ENCODE data around the gene ADCY1.

ADCY1 gene

GRCh38 chr7:45569290-45569685 is 4.9 kb upstream of the ADCY1 start:
- Histone ChIP-seq H3K27ac (ENCODE audit: insufficient read depth in 1 of 2, low read depth in 1 of 2, low read length in 2 of 2, poor library complexity in 1 of 2, severe bottlenecking in 2 of 2) (no peak overlapping the region), H3K36me3 (ENCODE audit: control insufficient read depth in 4 of 4, insufficient read depth in 4 of 4, low read length in 3 of 4) (no peaks in the 10 kb centered on the region), H3K9me3 (ENCODE audit: control extremely low read depth in 1 of 5, control insufficient read depth in 4 of 5, insufficient read depth in 2 of 5, low read depth in 1 of 5, low read length in 4 of 5) (peaks cover 0 to 5% (median 0%) of the 10 kb centered on the region in 5 experiments), H3K4me1 (ENCODE audit: control extremely low read depth in 1 of 4, control insufficient read depth in 4 of 4, insufficient read depth in 4 of 4, low read length in 3 of 4) (peaks cover 0 to 7% (median 4%) of the 10 kb centered on the region in 4 experiments), H3K4me3 (ENCODE audit: control insufficient read depth in 1 of 7, extremely low read depth in 1 of 7, insufficient read depth in 4 of 7, low read depth in 2 of 7, low read length in 6 of 7) (no peak overlapping the region), H3K27me3 (replicated peaks in 2 of 5; ENCODE audit: control insufficient read depth in 4 of 5, insufficient read depth in 5 of 5, low read length in 4 of 5) (peaks cover 11 to 59% (median 16%) of the 10 kb centered on the region in 5 experiments)
- DNase-seq: no peak
- ChIA-PET POLR2A (no interaction called here), CTCF (no interaction called here)
- WGBS (ENCODE audit: insufficient coverage): 100% methylated on average over 1 of the region's 1 CpG

- ChIA-PET CTCF (no interaction called here), POLR2A (no interaction called here)
- WGBS (ENCODE audit: insufficient coverage): 100% methylated on average over 4 of the region's 9 CpGs
- H3K27ac ChIP-seq (ENCODE audit: insufficient read depth in 1 of 2, low read depth in 1 of 2, low read length in 2 of 2, poor library complexity in 1 of 2, severe bottlenecking in 2 of 2): no peak overlapping the region
- no peak for DNase-seq
- H3K4me1 ChIP-seq (ENCODE audit: control extremely low read depth in 1 of 4, control insufficient read depth in 4 of 4, insufficient read depth in 4 of 4, low read length in 3 of 4): peaks cover 0 to 17% (median 11%) of the 10 kb centered on the region in 4 experiments
- peaks cover 11 to 64% (median 20%) of the 10 kb centered on the region in 5 experiments for H3K27me3 ChIP-seq (replicated peaks in 2 of 5; ENCODE audit: control insufficient read depth in 4 of 5, insufficient read depth in 5 of 5, low read length in 4 of 5)
- no peak overlapping the region for H3K4me3 ChIP-seq (ENCODE audit: control insufficient read depth in 1 of 7, extremely low read depth in 1 of 7, insufficient read depth in 4 of 7, low read depth in 2 of 7, low read length in 6 of 7)
- peaks cover 0 to 5% (median 0%) of the 10 kb centered on the region in 5 experiments for H3K9me3 ChIP-seq (ENCODE audit: control extremely low read depth in 1 of 5, control insufficient read depth in 4 of 5, insufficient read depth in 2 of 5, low read depth in 1 of 5, low read length in 4 of 5)
- H3K36me3 ChIP-seq (ENCODE audit: control insufficient read depth in 4 of 4, insufficient read depth in 4 of 4, low read length in 3 of 4): no peaks in the 10 kb centered on the region
Observed at GRCh38 chr7:45570797-45571196, 3.4 kb upstream of the ADCY1 start.

DNA sequence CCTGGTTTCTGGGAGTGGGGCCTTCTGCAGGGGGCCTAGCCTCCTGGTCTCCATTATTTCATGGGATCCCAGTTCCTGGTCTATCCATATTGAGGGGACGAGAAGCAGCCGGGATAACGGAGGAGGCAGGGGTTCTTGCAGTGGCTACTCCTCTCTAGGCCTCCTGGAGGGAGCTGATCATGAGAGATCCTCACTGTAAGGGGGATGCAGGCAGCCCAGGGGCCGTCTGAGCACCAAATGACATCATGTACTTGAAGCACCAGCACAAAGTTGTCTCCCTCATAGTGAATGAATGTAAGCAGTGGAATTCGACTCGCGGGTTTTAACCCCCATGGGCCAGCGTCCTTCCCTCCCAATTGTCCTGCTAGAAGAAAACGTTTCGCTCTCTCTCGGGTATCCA is 964 bp upstream of the ADCY1 start:
- ChIA-PET CTCF (no interaction called here), POLR2A (no interaction called here)
- Histone ChIP-seq H3K9me3 (ENCODE audit: control extremely low read depth in 1 of 5, control insufficient read depth in 4 of 5, insufficient read depth in 2 of 5, low read depth in 1 of 5, low read length in 4 of 5) (peaks cover 0 to 5% (median 0%) of the 10 kb centered on the region in 5 experiments), H3K4me1 (ENCODE audit: control extremely low read depth in 1 of 4, control insufficient read depth in 4 of 4, insufficient read depth in 4 of 4, low read length in 3 of 4) (peaks cover 0 to 17% (median 11%) of the 10 kb centered on the region in 4 experiments), H3K36me3 (ENCODE audit: control insufficient read depth in 4 of 4, insufficient read depth in 4 of 4, low read length in 3 of 4) (no peaks in the 10 kb centered on the region), H3K27ac (ENCODE audit: insufficient read depth in 1 of 2, low read depth in 1 of 2, low read length in 2 of 2, poor library complexity in 1 of 2, severe bottlenecking in 2 of 2) (no peak overlapping the region), H3K27me3 (replicated peaks in 2 of 5; ENCODE audit: control insufficient read depth in 4 of 5, insufficient read depth in 5 of 5, low read length in 4 of 5) (peaks cover 11 to 87% (median 31%) of the 10 kb centered on the region in 5 experiments), H3K4me3 (ENCODE audit: control insufficient read depth in 1 of 7, extremely low read depth in 1 of 7, insufficient read depth in 4 of 7, low read depth in 2 of 7, low read length in 6 of 7) (no peak overlapping the region)
- WGBS (ENCODE audit: insufficient coverage): 45% methylated on average over 8 of the region's 11 CpGs
- DNase-seq: no peak

DNA sequence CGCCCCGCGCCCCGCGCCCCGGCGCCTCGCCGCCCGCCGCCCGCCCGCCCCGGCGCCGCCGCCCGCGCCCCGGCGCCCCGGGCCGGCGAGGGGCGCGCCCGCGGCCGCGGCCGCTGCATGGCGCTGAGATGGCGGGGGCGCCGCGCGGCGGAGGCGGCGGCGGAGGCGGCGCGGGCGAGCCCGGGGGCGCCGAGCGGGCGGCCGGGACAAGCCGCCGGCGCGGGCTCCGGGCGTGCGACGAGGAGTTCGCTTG is 174 bp downstream of the ADCY1 start:
- under 1% methylated on average over 42 of the region's 60 CpGs for WGBS (ENCODE audit: insufficient coverage)
- H3K4me1 ChIP-seq (ENCODE audit: control extremely low read depth in 1 of 4, control insufficient read depth in 4 of 4, insufficient read depth in 4 of 4, low read length in 3 of 4): peaks cover 0 to 17% (median 11%) of the 10 kb centered on the region in 4 experiments
- POLR2A ChIA-PET: no interaction called here

DNA sequence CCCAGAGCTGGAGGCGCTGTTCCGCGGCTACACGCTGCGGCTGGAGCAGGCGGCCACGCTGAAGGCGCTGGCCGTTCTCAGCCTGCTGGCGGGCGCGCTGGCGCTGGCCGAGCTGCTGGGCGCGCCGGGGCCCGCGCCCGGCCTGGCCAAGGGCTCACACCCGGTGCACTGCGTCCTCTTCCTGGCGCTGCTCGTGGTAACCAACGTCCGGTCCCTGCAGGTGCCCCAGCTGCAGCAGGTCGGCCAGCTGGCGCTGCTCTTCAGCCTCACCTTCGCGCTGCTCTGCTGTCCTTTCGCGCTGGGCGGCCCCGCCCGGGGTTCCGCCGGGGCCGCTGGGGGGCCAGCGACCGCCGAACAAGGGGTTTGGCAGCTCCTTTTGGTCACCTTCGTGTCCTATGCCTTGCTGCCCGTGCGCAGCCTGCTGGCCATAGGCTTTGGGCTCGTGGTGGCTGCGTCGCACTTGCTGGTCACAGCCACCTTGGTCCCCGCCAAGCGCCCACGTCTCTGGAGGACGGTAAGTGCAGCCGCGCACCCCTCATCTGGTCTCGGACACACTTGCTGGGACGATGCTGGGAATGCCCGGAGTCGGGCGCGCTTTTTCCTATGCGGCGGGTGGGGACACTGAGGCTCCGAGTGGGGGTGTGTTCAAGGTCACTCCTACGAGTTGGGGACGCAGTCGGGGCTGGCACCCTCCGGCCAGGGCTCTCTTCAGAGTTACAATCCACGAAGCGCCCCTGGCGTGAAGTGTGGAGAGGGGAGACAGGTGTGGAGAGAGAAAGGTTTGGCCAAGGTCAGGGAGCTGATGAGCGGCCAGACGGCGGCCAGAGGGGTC is 717 bp downstream of the ADCY1 start:
- Histone ChIP-seq H3K27me3 (replicated peaks in 2 of 5; ENCODE audit: control insufficient read depth in 4 of 5, insufficient read depth in 5 of 5, low read length in 4 of 5) (peaks cover 11 to 83% (median 31%) of the 10 kb centered on the region in 5 experiments), H3K4me3 (ENCODE audit: control insufficient read depth in 1 of 7, extremely low read depth in 1 of 7, insufficient read depth in 4 of 7, low read depth in 2 of 7, low read length in 6 of 7) (peak overlapping the region; percentile 14 to 70 (median 57)), H3K4me1 (ENCODE audit: control extremely low read depth in 1 of 4, control insufficient read depth in 4 of 4, insufficient read depth in 4 of 4, low read length in 3 of 4) (peaks cover 0 to 17% (median 11%) of the 10 kb centered on the region in 4 experiments), H3K27ac (ENCODE audit: insufficient read depth in 1 of 2, low read depth in 1 of 2, low read length in 2 of 2, poor library complexity in 1 of 2, severe bottlenecking in 2 of 2) (no peak overlapping the region), H3K9me3 (ENCODE audit: control extremely low read depth in 1 of 5, control insufficient read depth in 4 of 5, insufficient read depth in 2 of 5, low read depth in 1 of 5, low read length in 4 of 5) (peaks cover 0 to 5% (median 0%) of the 10 kb centered on the region in 5 experiments), H3K36me3 (ENCODE audit: control insufficient read depth in 4 of 4, insufficient read depth in 4 of 4, low read length in 3 of 4) (no peaks in the 10 kb centered on the region)
- DNase-seq: peak in 2 of 3 donors; percentile 12 to 63
- POLR2A ChIA-PET: no interaction called here
- CTCF ChIA-PET: no interaction called here
- under 1% methylated on average over 64 of the region's 72 CpGs for WGBS (ENCODE audit: insufficient coverage)

More for the DNA sequence above, 174 bp downstream of the ADCY1 start:
- Histone ChIP-seq H3K9me3 (ENCODE audit: control extremely low read depth in 1 of 5, control insufficient read depth in 4 of 5, insufficient read depth in 2 of 5, low read depth in 1 of 5, low read length in 4 of 5) (peaks cover 0 to 5% (median 0%) of the 10 kb centered on the region in 5 experiments), H3K4me3 (ENCODE audit: control insufficient read depth in 1 of 7, extremely low read depth in 1 of 7, insufficient read depth in 4 of 7, low read depth in 2 of 7, low read length in 6 of 7) (peak overlapping the region in 6 of 7 experiments; percentile 14 to 70 (median 52)), H3K27me3 (replicated peaks in 2 of 5; ENCODE audit: control insufficient read depth in 4 of 5, insufficient read depth in 5 of 5, low read length in 4 of 5) (peaks cover 11 to 86% (median 31%) of the 10 kb centered on the region in 5 experiments), H3K27ac (ENCODE audit: insufficient read depth in 1 of 2, low read depth in 1 of 2, low read length in 2 of 2, poor library complexity in 1 of 2, severe bottlenecking in 2 of 2) (no peak overlapping the region), H3K36me3 (ENCODE audit: control insufficient read depth in 4 of 4, insufficient read depth in 4 of 4, low read length in 3 of 4) (no peaks in the 10 kb centered on the region)
- CTCF ChIA-PET: no interaction called here
- DNase-seq: peak in 2 of 3 donors; percentile 29 to 56

DNA sequence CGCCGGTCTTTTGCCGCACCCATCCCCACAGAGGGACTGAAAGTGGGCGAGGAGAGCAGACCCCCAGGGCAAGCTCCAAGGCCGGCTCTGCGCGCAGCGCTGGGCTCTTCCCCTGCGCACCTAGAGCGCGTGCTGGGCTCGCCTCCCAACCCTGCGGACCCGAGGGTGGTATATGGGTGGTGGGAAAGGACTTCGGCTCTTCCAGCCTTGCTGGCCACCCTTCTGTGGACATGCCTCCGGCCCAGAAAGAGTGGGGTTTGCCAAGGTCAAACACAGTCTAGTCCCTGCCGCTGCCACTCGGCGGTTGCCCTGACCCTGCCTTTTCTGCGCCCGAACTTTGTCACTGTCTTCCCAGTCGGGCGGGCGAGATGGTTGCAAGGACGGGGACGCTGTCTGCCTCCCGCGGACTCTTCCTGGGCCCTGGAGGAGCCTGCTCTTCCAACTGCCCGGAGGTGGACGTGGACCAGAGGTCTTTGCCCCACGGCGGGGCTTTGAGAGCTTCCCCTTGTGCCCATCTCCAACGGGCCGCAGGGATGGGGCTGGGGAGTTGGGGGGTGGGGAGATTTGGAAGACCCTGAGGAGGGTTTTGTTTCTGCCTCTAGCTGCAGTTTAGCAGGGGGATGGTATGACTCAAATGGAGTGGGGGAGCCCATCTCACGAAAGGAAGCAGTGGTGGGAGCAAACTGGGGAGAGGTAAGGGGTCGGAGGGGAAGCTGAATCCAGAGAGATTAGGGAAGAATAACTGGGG is 1.5 kb downstream of the ADCY1 start:
- WGBS (ENCODE audit: insufficient coverage): 10% methylated on average over 22 of the region's 36 CpGs
- H3K9me3 ChIP-seq (ENCODE audit: control extremely low read depth in 1 of 5, control insufficient read depth in 4 of 5, insufficient read depth in 2 of 5, low read depth in 1 of 5, low read length in 4 of 5): peaks cover 0 to 5% (median 0%) of the 10 kb centered on the region in 5 experiments
- peak overlapping the region in 1 of 7 experiments; percentile 19 for H3K4me3 ChIP-seq (ENCODE audit: control insufficient read depth in 1 of 7, extremely low read depth in 1 of 7, insufficient read depth in 4 of 7, low read depth in 2 of 7, low read length in 6 of 7)
- POLR2A ChIA-PET: no interaction called here
- H3K27ac ChIP-seq (ENCODE audit: insufficient read depth in 1 of 2, low read depth in 1 of 2, low read length in 2 of 2, poor library complexity in 1 of 2, severe bottlenecking in 2 of 2): no peak overlapping the region
- H3K27me3 ChIP-seq (replicated peaks in 2 of 5; ENCODE audit: control insufficient read depth in 4 of 5, insufficient read depth in 5 of 5, low read length in 4 of 5): peaks cover 11 to 79% (median 31%) of the 10 kb centered on the region in 5 experiments
- CTCF ChIA-PET: no interaction called here
- DNase-seq: peak in 1 of 3 donors; percentile 18
- H3K36me3 ChIP-seq (ENCODE audit: control insufficient read depth in 4 of 4, insufficient read depth in 4 of 4, low read length in 3 of 4): no peaks in the 10 kb centered on the region
- peaks cover 0 to 17% (median 11%) of the 10 kb centered on the region in 4 experiments for H3K4me1 ChIP-seq (ENCODE audit: control extremely low read depth in 1 of 4, control insufficient read depth in 4 of 4, insufficient read depth in 4 of 4, low read length in 3 of 4)
